A673 (cell line): ENCODE measurements around the gene GSTK1. TPM values are rescaled to one million over a fixed set of nuclear protein-coding genes. Genes with fewer than 3 reads are reported as not detected.

Source experiments
- BruUV-seq: library from RNA; stranded (reverse); fragments of 400-500 nt; replicated peaks from 2 replicates; lab custom pipeline; 2021; lab: Mats Ljungman, UMichigan
- CTCF ChIA-PET: fragments of 300-600 bp; sonication (Branson Sonifier 250); formaldehyde crosslinking; loops from one replicate; lab custom pipeline; 2022; ENCODE audit warnings: antibody characterized with exemption; lab: Charles Lee
- POLR2A ChIA-PET: fragments of 300-600 bp; sonication (Branson Sonifier 250); formaldehyde crosslinking; loops from one replicate; lab custom pipeline; 2022; ENCODE audit warnings: antibody characterized with exemption; ENCODE audit not compliant: low non-redundant PET; lab: Charles Lee
- DNase-seq: peaks from one replicate; pipeline ENCODE4 v3.0.0-alpha.2; 2015; ENCODE audit warnings: low spot score
- H3K27ac ChIP-seq: fragments of 200-600 bp; sonication (generic); 2 replicates; pipeline ENCODE4 v1.5.1; 2016; ENCODE audit warnings: mixed run types, low read depth, mild to moderate bottlenecking, mixed read lengths, antibody characterized with exemption, low read length; ENCODE audit not compliant: poor library complexity, severe bottlenecking
- H3K27me3 ChIP-seq: fragments of 200-600 bp; sonication (generic); replicated peaks from 2 replicates; pipeline ENCODE4 v1.6.1; 2017; ENCODE audit warnings: mixed run types, low read depth, mild to moderate bottlenecking, mixed read lengths, antibody characterized with exemption, low read length; ENCODE audit not compliant: insufficient read depth, poor library complexity
- H3K36me3 ChIP-seq: fragments of 200-600 bp; sonication (generic); 2 replicates; pipeline ENCODE4 v1.6.1; 2016; ENCODE audit warnings: mixed run types, mild to moderate bottlenecking, mixed read lengths, antibody characterized with exemption, low read length; ENCODE audit not compliant: insufficient read depth, poor library complexity, severe bottlenecking
- H3K4me1 ChIP-seq: fragments of 200-600 bp; sonication (generic); 2 replicates; pipeline ENCODE4 v1.6.1; 2017; ENCODE audit warnings: mixed run types, mild to moderate bottlenecking, mixed read lengths, antibody characterized with exemption, low read length; ENCODE audit not compliant: insufficient read depth, poor library complexity, severe bottlenecking
- H3K4me3 ChIP-seq: fragments of 200-600 bp; sonication (generic); 2 replicates; pipeline ENCODE4 v1.5.1; 2016; ENCODE audit warnings: low read depth, mixed run types, mild to moderate bottlenecking, mixed read lengths, low read length; ENCODE audit not compliant: poor library complexity, severe bottlenecking
- H3K9me3 ChIP-seq: fragments of 200-600 bp; sonication (generic); 2 replicates; pipeline ENCODE4 v1.6.1; 2016; ENCODE audit warnings: mixed run types, low read depth, mild to moderate bottlenecking, mixed read lengths, antibody characterized with exemption, low read length; ENCODE audit not compliant: poor library complexity, severe bottlenecking
- EZH2 ChIP-seq: fragments of 200-600 bp; sonication (generic); IDR thresholded peaks from 2 replicates; pipeline ENCODE4 v1.6.1; 2017; ENCODE audit warnings: borderline replicate concordance, low read depth, mild to moderate bottlenecking, mixed read lengths, antibody characterized with exemption, low read length; ENCODE audit not compliant: poor library complexity, severe bottlenecking
- intact Hi-C: fragments of 100-400 bp; cut with micrococcal nuclease; formaldehyde crosslinking; loops from one replicate; pipeline ENCODE4 v1.10.0; 2022; ENCODE audit not compliant: unreplicated experiment
- total RNA-seq: library from RNA; stranded (reverse); gene quantifications from 2 replicates; pipeline ENCODE4 v1.2.3, GENCODE V29; 2021
- TF ChIP-seq, protein P1 (sequence below): fragments of 300-800, 200-600 bp; sonication (generic); conservative IDR thresholded peaks from 2 replicates; pipeline ENCODE4 v1.5.1; 2017; ENCODE audit warnings: low read depth, mild to moderate bottlenecking, antibody characterized with exemption, low read length, moderate library complexity, mixed read lengths

Gene GSTK1
- total RNA-seq, 1 experiment from 2014 or later = 43.1 TPM

DNA sequence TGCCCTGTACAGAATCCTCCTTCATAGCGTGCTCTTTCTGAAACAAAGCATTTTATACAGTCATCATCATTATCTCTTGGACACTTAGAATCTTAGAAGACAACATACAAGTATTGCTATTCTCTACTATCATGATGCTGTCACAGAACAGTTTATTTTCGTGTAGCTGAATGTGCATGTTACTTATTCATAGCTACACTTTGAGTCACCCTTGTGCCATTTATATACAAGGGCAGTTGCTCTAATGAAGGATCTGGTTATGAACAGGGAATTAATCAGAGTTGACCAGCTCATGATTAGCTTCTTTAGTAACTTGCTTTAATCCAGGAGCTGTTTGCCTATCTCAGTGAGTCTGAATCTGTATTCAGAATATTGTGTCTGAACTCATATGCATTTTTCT, 36.1 kb downstream of the GSTK1 start:
- no peak overlapping the region for H3K27ac ChIP-seq

DNA sequence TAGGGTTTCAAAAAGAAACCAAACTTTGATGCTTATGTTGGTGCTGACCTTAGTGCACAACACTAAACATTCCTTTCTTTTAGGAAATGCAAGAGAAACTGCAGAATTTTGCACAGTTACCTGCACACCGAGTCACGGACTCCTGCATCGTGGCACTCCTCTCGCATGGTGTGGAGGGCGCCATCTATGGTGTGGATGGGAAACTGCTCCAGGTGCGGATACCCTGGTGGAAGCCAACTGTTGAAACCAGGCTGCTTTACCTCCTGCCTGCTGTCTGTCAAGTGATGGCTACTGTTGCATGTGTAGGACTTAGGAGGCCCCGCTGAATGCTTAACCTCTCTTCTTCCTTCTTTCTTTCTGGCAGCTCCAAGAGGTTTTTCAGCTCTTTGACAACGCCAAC, 36.6 kb downstream of the GSTK1 start:
- Histone ChIP-seq H3K27me3 (no peaks in the 10 kb centered on the region), H3K27ac (no peak overlapping the region), H3K36me3 (peaks cover 80% of the 10 kb centered on the region), H3K4me3 (no peak overlapping the region), H3K4me1 (peaks cover 28% of the 10 kb centered on the region), H3K9me3 (no peaks in the 10 kb centered on the region)
- no peak for TF ChIP-seq EZH2
- TF ChIP-seq, protein P1, sequence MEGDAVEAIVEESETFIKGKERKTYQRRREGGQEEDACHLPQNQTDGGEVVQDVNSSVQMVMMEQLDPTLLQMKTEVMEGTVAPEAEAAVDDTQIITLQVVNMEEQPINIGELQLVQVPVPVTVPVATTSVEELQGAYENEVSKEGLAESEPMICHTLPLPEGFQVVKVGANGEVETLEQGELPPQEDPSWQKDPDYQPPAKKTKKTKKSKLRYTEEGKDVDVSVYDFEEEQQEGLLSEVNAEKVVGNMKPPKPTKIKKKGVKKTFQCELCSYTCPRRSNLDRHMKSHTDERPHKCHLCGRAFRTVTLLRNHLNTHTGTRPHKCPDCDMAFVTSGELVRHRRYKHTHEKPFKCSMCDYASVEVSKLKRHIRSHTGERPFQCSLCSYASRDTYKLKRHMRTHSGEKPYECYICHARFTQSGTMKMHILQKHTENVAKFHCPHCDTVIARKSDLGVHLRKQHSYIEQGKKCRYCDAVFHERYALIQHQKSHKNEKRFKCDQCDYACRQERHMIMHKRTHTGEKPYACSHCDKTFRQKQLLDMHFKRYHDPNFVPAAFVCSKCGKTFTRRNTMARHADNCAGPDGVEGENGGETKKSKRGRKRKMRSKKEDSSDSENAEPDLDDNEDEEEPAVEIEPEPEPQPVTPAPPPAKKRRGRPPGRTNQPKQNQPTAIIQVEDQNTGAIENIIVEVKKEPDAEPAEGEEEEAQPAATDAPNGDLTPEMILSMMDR = peak; percentile 80
- peak; percentile 47 for DNase-seq
- BruUV-seq = no TSS peak
- ChIA-PET CTCF (interaction anchor here (0.7 kb wide), 2 partner anchors 22 to 59 kb away, joined by 3 to 4 read pairs; no protein-coding TSS in a partner anchor), POLR2A (no interaction called here)
- intact Hi-C loops = loop anchor here (5.0 kb wide), 1 partner anchor 77 kb away; no protein-coding TSS in a partner anchor

More for the DNA sequence above, 36.1 kb downstream of the GSTK1 start:
- DNase-seq = no peak
- intact Hi-C loops = loop anchor here (5.0 kb wide), 1 partner anchor 78 kb away; no protein-coding TSS in a partner anchor
- POLR2A ChIA-PET = no interaction called here
- Histone ChIP-seq H3K27me3 (no peaks in the 10 kb centered on the region), H3K4me3 (no peak overlapping the region), H3K4me1 (peaks cover 32% of the 10 kb centered on the region), H3K36me3 (peaks cover 80% of the 10 kb centered on the region), H3K9me3 (no peaks in the 10 kb centered on the region)
- no peak for TF ChIP-seq EZH2
- TF ChIP-seq, protein P1 = no peak
- no TSS peak for BruUV-seq
- CTCF ChIA-PET = interaction anchor here (0.7 kb wide), 2 partner anchors 22 to 59 kb away, joined by 3 to 4 read pairs; no protein-coding TSS in a partner anchor

DNA sequence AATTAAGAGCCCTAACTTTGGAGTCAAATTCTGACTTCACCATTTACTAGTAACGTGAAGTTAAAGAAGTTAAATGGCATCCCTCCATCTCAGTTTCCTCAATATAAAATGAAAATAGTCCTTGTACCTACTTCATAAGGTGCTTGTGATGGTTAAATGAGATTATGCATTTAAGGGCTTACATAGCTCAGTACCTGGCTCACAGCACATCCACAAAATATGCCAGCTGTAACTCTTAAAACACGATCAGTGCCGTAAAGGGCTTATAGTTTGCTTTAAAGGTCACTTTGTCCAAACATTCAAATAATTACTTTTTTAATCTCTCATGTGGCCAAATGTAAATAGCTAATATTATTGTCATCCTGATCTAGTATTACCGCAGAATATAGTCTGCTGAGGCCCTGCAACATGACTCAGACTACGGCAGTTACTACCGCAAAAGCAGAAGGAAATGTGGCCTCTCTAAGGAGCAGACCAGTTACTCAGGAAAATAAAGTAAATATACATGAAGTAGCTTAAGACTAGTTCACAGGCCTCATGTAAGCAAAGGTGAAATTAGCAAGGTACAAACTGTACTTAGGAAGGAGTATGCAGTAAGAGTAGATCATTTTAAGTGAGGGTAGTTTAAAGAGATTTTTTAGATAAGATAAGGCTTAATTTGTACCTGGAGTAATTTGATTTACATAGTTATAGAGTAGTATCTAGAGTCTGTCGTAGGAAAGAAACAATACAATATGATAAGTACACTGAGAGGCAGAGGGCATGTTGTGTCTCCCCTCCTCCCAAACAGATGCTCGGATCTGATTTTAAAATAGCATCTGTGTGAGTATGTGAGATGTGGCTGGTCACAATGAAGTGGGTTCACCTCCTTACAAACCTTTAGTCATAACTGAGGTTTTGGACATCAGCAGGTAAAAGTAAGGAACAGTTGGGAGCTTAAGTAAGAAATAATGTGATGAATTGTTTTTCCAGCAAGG, 38.0 kb downstream of the GSTK1 start:
- H3K27me3 ChIP-seq = no peaks in the 10 kb centered on the region
- peaks cover 14% of the 10 kb centered on the region for H3K4me1 ChIP-seq
- H3K36me3 ChIP-seq = peaks cover 85% of the 10 kb centered on the region
- no peak overlapping the region for H3K27ac ChIP-seq
- intact Hi-C loops = no loop called here
- no TSS peak for BruUV-seq
- H3K4me3 ChIP-seq = no peak overlapping the region
- CTCF ChIA-PET = no interaction called here
- no peak for DNase-seq
- TF ChIP-seq EZH2 = no peak
- TF ChIP-seq, protein P1 = no peak
- POLR2A ChIA-PET = interaction anchor here (0.9 kb wide), 1 partner anchor 74 kb away, joined by 3 read pairs; no protein-coding TSS in a partner anchor
- no peaks in the 10 kb centered on the region for H3K9me3 ChIP-seq
